K562 (cell line): ENCODE results near the gene CFAP90. TPM values are rescaled to one million over a fixed set of nuclear protein-coding genes. Genes with fewer than 3 reads are reported as not detected.

ENCODE experiments used
- ATAC-seq: fragments of 200-7000 bp; cut with Tn5 transposase; 3 replicates; pipeline ENCODE4 v1.9.1; 2020; ENCODE audit warnings: moderate library complexity
- BruUV-seq: library from RNA; stranded (reverse); fragments of 400-500 nt; replicated peaks from 2 replicates; lab custom pipeline; 2021; lab: Mats Ljungman, UMichigan
- CTCF ChIA-PET: fragments of 300-600 bp; formaldehyde crosslinking; extraction: SDS; loops from one replicate; lab custom pipeline; 2021; ENCODE audit warnings: low intra/inter-chr PET ratio; lab: Yijun Ruan, JAX
- POLR2A ChIA-PET: fragments of 300-600, 350-650 bp; sonication (Branson Sonifier 250); formaldehyde crosslinking; extraction: SDS; loops from one replicate; lab custom pipeline; 2021; ENCODE audit warnings: antibody characterized with exemption, inconsistent platforms; lab: Yijun Ruan, JAX
- DNase-seq, 4 experiments: peaks; one replicate each; pipeline versions ENCODE4 v3.0.0 to v3.0.0-alpha.2; 2011 to 2018; ENCODE audit warnings: low spot score in 3 of 4, mixed read lengths in 3 of 4; ENCODE audit errors: extremely low read depth in 1 of 4
- FAIRE-seq: peaks from 2 replicates; lab custom pipeline; 2011; peaks lifted over from hg19 to GRCh38; lab: Jason Lieb, UNC
- H2AFZ ChIP-seq: 2 replicates; pipeline ENCODE4 v1.6.0; 2011; ENCODE audit warnings: low read depth, low read length, control low read depth, inconsistent platforms
- H3K27ac ChIP-seq: fragments of 200-600 bp; 3 replicates; pipeline ENCODE4 v1.8.0; 2011; ENCODE audit warnings: low read depth, mild to moderate bottlenecking, control low read depth, inconsistent platforms, low read length, moderate library complexity, mixed read lengths; ENCODE audit errors: extremely low read depth
- H3K27me3 ChIP-seq, 2 experiments: fragments of 300-600 bp in 1 of 2; 2 replicates in 1 of 2; 3 replicates in 1 of 2; pipeline versions ENCODE4 v1.6.0 to v1.8.0; 2011; ENCODE audit warnings: inconsistent platforms in 2 of 2, low read length in 2 of 2, mild to moderate bottlenecking in 1 of 2, mixed read lengths in 1 of 2, moderate library complexity in 1 of 2; ENCODE audit not compliant: control insufficient read depth in 2 of 2, insufficient read depth in 2 of 2
- H3K36me3 ChIP-seq: fragments of 300-600 bp; 3 replicates; pipeline ENCODE4 v1.8.0; 2011; ENCODE audit warnings: mild to moderate bottlenecking, low read length, inconsistent platforms; ENCODE audit not compliant: control insufficient read depth, insufficient read depth
- H3K4me1 ChIP-seq, 2 experiments: fragments of 200-600 bp in 1 of 2; replicated peaks in 1 of 2; 2 replicates in 1 of 2; 3 replicates in 1 of 2; pipeline versions ENCODE4 v1.5.1 to v1.8.0; 2011; ENCODE audit warnings: inconsistent platforms in 2 of 2, low read length in 2 of 2, mild to moderate bottlenecking in 1 of 2, mixed read lengths in 1 of 2, moderate library complexity in 1 of 2; ENCODE audit not compliant: control insufficient read depth in 2 of 2, insufficient read depth in 2 of 2
- H3K4me2 ChIP-seq: 2 replicates; pipeline ENCODE4 v1.6.1; 2011; ENCODE audit warnings: low read length, control low read depth, inconsistent platforms, mixed read lengths; ENCODE audit not compliant: insufficient read depth
- H3K4me3 ChIP-seq: fragments of 200-600 bp; sonication (generic), shearing (Covaris generic); 2 replicates; pipeline ENCODE4 v1.5.1; 2016; ENCODE audit warnings: control low read depth, inconsistent platforms
- H3K79me2 ChIP-seq: fragments of 200-600 bp; 3 replicates; pipeline ENCODE4 v1.8.0; 2011; ENCODE audit warnings: low read length, inconsistent platforms; ENCODE audit not compliant: control insufficient read depth, insufficient read depth
- H3K9ac ChIP-seq, 2 experiments: 2 replicates each; pipeline versions ENCODE4 v1.6.0 to v1.6.1; 2011; ENCODE audit warnings: low read depth in 2 of 2, low read length in 2 of 2, control low read depth in 1 of 2, inconsistent platforms in 1 of 2, mild to moderate bottlenecking in 1 of 2, mixed read lengths in 1 of 2; ENCODE audit not compliant: insufficient read depth in 1 of 2
- H3K9me1 ChIP-seq: one replicate; pipeline ENCODE4 v1.6.0; 2011; ENCODE audit warnings: inconsistent platforms, mild to moderate bottlenecking, low read length, moderate library complexity; ENCODE audit not compliant: control insufficient read depth, insufficient read depth
- H3K9me3 ChIP-seq: replicated peaks from 2 replicates; pipeline ENCODE4 v1.5.1; 2011; ENCODE audit warnings: low read depth, low read length, inconsistent platforms; ENCODE audit not compliant: control insufficient read depth, insufficient read depth
- H4K20me1 ChIP-seq: replicated peaks from 2 replicates; pipeline ENCODE4 v1.6.1; 2011; ENCODE audit warnings: low read length, inconsistent platforms, mixed read lengths; ENCODE audit not compliant: control insufficient read depth, insufficient read depth
- GATA2 ChIP-seq: sonication (generic); formaldehyde crosslinking; IDR thresholded peaks from 2 replicates; pipeline ENCODE4 v1.4.0; 2020; ENCODE audit warnings: mild to moderate bottlenecking, missing genetic modification reagents
- MCM2 ChIP-seq: fragments of 450-650 bp; IDR thresholded peaks from 2 replicates; pipeline ENCODE4 v1.6.1; 2017; ENCODE audit warnings: low read depth, mild to moderate bottlenecking
- SMAD3 ChIP-seq: fragments of 450-650 bp; formaldehyde crosslinking; conservative IDR thresholded peaks from 2 replicates; pipeline ENCODE4 v1.4.0; 2020; ENCODE audit warnings: mild to moderate bottlenecking
- SMARCA4 ChIP-seq: fragments of 450-650 bp; IDR thresholded peaks from 2 replicates; pipeline ENCODE4 v1.6.1; 2016
- SMARCB1 ChIP-seq: IDR thresholded peaks from 2 replicates; pipeline ENCODE4 v1.6.1; 2011; ENCODE audit warnings: improper control_type of control experiment, low read depth; ENCODE audit not compliant: insufficient read length
- ZEB2 ChIP-seq: fragments of 450-650 bp; IDR thresholded peaks from 2 replicates; pipeline ENCODE4 v1.6.1; 2016
- ZNF23 ChIP-seq: fragments of 250-450 bp; sonication (Bioruptor Pico); IDR thresholded peaks from 2 replicates; pipeline ENCODE4 v1.4.0; 2020; ENCODE audit warnings: mild to moderate bottlenecking
- ZNF324 ChIP-seq: fragments of 250-450 bp; sonication (Bioruptor Pico); IDR thresholded peaks from 2 replicates; pipeline ENCODE4 v1.4.0; 2020; ENCODE audit warnings: mild to moderate bottlenecking
- ZNF586 ChIP-seq: fragments of 450-650 bp; formaldehyde crosslinking; conservative IDR thresholded peaks from 2 replicates; pipeline ENCODE4 v1.4.0; 2020; ENCODE audit warnings: mild to moderate bottlenecking, moderate library complexity
- WGBS: fragments of 100-300 bp; shearing (Covaris generic); methylation state at CpG from one replicate; pipeline ENCODE4 v1.1.6; 2016; ENCODE audit warnings: low coverage, mixed read lengths; ENCODE audit not compliant: insufficient coverage; ENCODE audit errors: missing lambda C conversion rate; 5-methylcytosine and 5-hydroxymethylcytosine counted together
- in situ Hi-C: fragments of 300-500 bp; cut with MboI; formaldehyde crosslinking; loops from 4 replicates; pipeline ENCODE4 v1.15.0; 2018; ENCODE audit warnings: inconsistent platforms, mixed read lengths
- intact Hi-C: fragments of 100-400 bp; cut with micrococcal nuclease; formaldehyde crosslinking; loops from 2 replicates; pipeline ENCODE4 v1.14.2; 2022
- polyA plus RNA-seq, 8 experiments: library from polyadenylated mRNA; depleted of rRNA in 4 of 8; stranded (reverse) in 5 of 8; unstranded in 3 of 8; fragments of >200 nt; fragmentation: Nextera tagmentation in 2 of 8; fragmentation: Illumina TruSeq in 1 of 8; extraction: Ambion mirVana in 2 of 8; extraction: Trizol in 1 of 8; gene quantifications; 2 replicates each; pipeline versions ENCODE4 v1.2.1 to v1.2.3, GENCODE V29; 2011 to 2014; ENCODE audit warnings: inconsistent platforms in 1 of 8, missing spikeins in 1 of 8
- total RNA-seq, 7 experiments: library from RNA; depleted of rRNA in 6 of 7; stranded (reverse); fragments of >200 nt in 6 of 7; fragmentation: Illumina TruSeq in 2 of 7; extraction: Trizol in 2 of 7; gene quantifications; 2 replicates each; pipeline versions ENCODE4 v1.2.1 to v1.2.3, GENCODE V29; 2011 to 2021; ENCODE audit warnings: low replicate concordance in 1 of 7
- TF ChIP-seq, protein P1 (sequence below): sonication (generic); formaldehyde crosslinking; IDR thresholded peaks from 2 replicates; pipeline ENCODE4 v1.8.0; 2022; ENCODE audit warnings: mild to moderate bottlenecking, missing genetic modification reagents
- TF ChIP-seq, protein P2 (sequence below): fragments of 450-650 bp; IDR thresholded peaks from 2 replicates; pipeline ENCODE4 v1.6.1; 2018; ENCODE audit not compliant: partially characterized antibody
- TF ChIP-seq, protein P3 (sequence below): fragments of 250-450 bp; sonication (Bioruptor Pico); IDR thresholded peaks from 2 replicates; pipeline ENCODE4 v1.9.0; 2021; ENCODE audit warnings: mild to moderate bottlenecking, inconsistent platforms

CFAP90 gene
- total and polyA plus RNA-seq, 9 of the 15 experiments (the other 6 are each of a cell fraction or from before 2014, with no cell fraction given), result not detected

DNA sequence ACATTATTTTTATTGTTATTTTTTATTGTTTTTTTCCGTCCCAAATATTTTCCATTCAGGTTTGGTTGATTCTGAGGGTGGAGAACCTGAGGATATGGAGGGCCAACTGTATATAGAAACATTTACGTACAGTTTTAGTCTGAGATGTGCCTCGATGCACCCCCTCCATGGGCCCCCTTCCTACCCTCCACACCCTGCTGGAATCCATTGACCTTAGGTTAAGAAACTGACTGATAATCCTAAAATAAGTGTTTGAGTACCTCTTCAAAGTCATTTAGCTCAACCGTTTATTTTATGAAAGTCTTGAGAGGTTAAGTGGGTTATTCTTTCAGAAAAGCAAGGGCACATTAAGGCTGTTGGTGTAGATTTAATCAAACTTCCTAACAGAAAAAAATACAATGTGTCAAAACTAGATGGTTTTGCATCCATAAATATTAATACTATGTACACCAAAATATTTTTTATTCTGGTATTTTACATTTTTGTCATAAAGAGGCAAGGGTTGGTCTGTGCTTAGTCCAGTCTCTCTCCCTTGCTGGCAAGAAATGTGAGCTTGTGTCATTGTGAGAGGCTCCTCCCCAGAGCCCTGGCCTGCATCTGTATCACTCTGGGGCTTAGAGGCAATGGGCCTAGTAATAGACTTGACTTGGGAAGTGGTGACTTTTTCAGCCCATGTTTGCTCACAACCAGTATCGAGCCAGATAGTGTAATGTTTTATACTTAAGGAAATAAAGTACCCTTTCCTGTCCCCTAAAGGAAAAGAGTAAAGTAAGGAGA is 33.7 kb upstream of the CFAP90 start:
- Histone ChIP-seq H3K36me3 (peaks cover 95% of the 10 kb centered on the region), H3K79me2 (peaks cover 2% of the 10 kb centered on the region; the same call in 1 of the 3 replicates), H3K4me2 (no peak overlapping the region), H3K4me1 (no peaks in the 10 kb centered on the region), H4K20me1 (no peaks in the 10 kb centered on the region; the same call in 1 of the 2 replicates), H3K9me1 (no peaks in the 10 kb centered on the region), H3K9ac (no peak overlapping the region), H3K27ac (no peak overlapping the region), H3K4me3 (no peak overlapping the region), H3K27me3 (no peaks in the 10 kb centered on the region), H3K9me3 (no peaks in the 10 kb centered on the region), H2AFZ (no peak overlapping the region)
- in situ Hi-C loops, result no loop called here
- ATAC-seq, result 0 out of 3 replicates have a peak, but pooled peaks have one; percentile 43
- FAIRE-seq, result no peak
- intact Hi-C loops, result no loop called here
- 80% methylated on average over 5 of the region's 5 CpGs for WGBS
- no TSS peak for BruUV-seq
- no peak for DNase-seq
- POLR2A ChIA-PET, result interaction anchor here (0.6 to 1.0 kb wide), 3 partner anchors 13 to 1345 kb away, joined by 3 to 4 read pairs (median 4); no protein-coding TSS in a partner anchor
- CTCF ChIA-PET, result no interaction called here
- TF ChIP-seq SMARCB1, result no peak
- TF ChIP-seq SMARCA4, result no peak
- TF ChIP-seq, protein P1, sequence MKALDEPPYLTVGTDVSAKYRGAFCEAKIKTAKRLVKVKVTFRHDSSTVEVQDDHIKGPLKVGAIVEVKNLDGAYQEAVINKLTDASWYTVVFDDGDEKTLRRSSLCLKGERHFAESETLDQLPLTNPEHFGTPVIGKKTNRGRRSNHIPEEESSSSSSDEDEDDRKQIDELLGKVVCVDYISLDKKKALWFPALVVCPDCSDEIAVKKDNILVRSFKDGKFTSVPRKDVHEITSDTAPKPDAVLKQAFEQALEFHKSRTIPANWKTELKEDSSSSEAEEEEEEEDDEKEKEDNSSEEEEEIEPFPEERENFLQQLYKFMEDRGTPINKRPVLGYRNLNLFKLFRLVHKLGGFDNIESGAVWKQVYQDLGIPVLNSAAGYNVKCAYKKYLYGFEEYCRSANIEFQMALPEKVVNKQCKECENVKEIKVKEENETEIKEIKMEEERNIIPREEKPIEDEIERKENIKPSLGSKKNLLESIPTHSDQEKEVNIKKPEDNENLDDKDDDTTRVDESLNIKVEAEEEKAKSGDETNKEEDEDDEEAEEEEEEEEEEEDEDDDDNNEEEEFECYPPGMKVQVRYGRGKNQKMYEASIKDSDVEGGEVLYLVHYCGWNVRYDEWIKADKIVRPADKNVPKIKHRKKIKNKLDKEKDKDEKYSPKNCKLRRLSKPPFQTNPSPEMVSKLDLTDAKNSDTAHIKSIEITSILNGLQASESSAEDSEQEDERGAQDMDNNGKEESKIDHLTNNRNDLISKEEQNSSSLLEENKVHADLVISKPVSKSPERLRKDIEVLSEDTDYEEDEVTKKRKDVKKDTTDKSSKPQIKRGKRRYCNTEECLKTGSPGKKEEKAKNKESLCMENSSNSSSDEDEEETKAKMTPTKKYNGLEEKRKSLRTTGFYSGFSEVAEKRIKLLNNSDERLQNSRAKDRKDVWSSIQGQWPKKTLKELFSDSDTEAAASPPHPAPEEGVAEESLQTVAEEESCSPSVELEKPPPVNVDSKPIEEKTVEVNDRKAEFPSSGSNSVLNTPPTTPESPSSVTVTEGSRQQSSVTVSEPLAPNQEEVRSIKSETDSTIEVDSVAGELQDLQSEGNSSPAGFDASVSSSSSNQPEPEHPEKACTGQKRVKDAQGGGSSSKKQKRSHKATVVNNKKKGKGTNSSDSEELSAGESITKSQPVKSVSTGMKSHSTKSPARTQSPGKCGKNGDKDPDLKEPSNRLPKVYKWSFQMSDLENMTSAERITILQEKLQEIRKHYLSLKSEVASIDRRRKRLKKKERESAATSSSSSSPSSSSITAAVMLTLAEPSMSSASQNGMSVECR (CRISPR knock-in tag), result no peak
- TF ChIP-seq, protein P2, sequence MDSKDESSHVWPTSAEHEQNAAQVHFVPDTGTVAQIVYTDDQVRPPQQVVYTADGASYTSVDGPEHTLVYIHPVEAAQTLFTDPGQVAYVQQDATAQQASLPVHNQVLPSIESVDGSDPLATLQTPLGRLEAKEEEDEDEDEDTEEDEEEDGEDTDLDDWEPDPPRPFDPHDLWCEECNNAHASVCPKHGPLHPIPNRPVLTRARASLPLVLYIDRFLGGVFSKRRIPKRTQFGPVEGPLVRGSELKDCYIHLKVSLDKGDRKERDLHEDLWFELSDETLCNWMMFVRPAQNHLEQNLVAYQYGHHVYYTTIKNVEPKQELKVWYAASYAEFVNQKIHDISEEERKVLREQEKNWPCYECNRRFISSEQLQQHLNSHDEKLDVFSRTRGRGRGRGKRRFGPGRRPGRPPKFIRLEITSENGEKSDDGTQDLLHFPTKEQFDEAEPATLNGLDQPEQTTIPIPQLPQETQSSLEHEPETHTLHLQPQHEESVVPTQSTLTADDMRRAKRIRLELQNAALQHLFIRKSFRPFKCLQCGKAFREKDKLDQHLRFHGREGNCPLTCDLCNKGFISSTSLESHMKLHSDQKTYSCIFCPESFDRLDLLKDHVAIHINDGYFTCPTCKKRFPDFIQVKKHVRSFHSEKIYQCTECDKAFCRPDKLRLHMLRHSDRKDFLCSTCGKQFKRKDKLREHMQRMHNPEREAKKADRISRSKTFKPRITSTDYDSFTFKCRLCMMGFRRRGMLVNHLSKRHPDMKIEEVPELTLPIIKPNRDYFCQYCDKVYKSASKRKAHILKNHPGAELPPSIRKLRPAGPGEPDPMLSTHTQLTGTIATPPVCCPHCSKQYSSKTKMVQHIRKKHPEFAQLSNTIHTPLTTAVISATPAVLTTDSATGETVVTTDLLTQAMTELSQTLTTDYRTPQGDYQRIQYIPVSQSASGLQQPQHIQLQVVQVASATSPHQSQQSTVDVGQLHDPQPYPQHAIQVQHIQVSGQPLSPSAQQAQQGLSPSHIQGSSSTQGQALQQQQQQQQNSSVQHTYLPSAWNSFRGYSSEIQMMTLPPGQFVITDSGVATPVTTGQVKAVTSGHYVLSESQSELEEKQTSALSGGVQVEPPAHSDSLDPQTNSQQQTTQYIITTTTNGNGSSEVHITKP, result no peak
- no peak for TF ChIP-seq ZNF23 (CRISPR knock-in tag)
- TF ChIP-seq MCM2, result no peak
- TF ChIP-seq ZNF324 (CRISPR knock-in tag), result no peak
- no peak for TF ChIP-seq ZEB2
- TF ChIP-seq ZNF586 (CRISPR knock-in tag), result no peak
- TF ChIP-seq SMAD3 (CRISPR knock-in tag), result no peak
- TF ChIP-seq, protein P3, sequence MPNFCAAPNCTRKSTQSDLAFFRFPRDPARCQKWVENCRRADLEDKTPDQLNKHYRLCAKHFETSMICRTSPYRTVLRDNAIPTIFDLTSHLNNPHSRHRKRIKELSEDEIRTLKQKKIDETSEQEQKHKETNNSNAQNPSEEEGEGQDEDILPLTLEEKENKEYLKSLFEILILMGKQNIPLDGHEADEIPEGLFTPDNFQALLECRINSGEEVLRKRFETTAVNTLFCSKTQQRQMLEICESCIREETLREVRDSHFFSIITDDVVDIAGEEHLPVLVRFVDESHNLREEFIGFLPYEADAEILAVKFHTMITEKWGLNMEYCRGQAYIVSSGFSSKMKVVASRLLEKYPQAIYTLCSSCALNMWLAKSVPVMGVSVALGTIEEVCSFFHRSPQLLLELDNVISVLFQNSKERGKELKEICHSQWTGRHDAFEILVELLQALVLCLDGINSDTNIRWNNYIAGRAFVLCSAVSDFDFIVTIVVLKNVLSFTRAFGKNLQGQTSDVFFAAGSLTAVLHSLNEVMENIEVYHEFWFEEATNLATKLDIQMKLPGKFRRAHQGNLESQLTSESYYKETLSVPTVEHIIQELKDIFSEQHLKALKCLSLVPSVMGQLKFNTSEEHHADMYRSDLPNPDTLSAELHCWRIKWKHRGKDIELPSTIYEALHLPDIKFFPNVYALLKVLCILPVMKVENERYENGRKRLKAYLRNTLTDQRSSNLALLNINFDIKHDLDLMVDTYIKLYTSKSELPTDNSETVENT, result no peak
- no peak for TF ChIP-seq GATA2
